Stimulated activated CD8-positive, alpha-beta memory T cell treated with anti-CD3 and anti-CD28 coated beads, Interleukin-7, amount 100 ng/mL, for 1 hour (primary cell): ENCODE results near the gene WFDC1.

Experiments used
- DNase-seq, 2 donors: peaks; one replicate each; pipeline ENCODE4 v3.0.0-alpha.2; 2020; ENCODE audit warnings: low read depth in 2 of 2

WFDC1 gene

DNA sequence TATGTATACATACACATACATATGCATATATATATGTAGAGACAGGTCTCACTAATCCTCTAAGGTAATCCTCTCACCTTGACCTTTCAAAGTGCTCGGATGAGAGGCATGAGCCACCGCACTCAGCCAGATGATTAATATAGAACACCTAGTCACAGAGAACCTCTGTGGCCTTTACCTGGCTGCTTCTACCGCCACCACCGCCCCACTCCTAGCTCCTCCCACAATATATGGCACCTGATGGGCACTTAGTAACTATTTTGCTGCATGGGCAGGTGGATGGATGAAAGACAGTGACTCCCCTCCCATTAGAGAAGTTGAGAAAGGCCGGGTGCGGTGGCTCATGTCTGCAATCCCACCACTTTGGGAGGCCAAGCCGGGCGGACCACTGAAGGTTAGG lies 57.0 kb downstream of the WFDC1 start:
- DNase-seq = no peak

DNA sequence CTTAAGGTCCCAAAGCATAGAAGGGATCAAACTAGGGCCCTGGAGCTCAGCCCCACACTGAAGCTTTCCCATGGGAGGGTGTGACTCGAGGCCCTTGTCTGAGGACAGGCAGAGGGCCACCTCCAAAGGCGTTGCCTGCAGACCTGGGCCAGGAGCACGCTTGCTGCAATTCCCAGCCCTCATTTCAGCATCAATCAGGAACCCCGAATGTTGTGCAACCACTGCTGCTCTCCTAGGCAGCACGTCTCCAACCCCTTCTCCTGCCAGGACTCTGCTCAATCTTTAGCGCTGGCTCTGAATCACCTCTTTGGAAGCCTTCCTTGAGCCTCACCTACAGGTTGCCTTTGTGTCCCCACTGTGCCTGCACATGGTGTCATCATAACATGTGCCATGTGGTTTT lies 59.6 kb downstream of the WFDC1 start:
- no peak for DNase-seq

DNA sequence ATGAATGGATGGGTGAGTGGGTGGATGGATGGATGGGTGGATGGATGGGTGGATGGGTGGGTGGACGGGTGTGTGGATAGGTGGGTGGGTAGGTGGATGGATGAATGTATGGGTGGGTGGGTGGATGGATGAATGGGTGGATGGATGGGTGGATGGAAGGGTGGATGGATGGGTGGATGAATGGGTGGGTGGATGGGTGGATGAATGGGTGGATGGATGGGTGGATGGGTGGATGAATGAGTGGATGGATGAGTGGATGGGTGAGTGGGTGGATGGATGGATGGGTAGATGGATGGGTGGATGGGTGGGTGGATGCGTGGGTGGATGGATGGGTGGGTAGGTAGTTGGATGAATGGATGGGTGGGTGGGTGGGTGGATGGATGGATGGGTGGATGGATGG lies 60.5 kb downstream of the WFDC1 start:
- DNase-seq = no peak

DNA sequence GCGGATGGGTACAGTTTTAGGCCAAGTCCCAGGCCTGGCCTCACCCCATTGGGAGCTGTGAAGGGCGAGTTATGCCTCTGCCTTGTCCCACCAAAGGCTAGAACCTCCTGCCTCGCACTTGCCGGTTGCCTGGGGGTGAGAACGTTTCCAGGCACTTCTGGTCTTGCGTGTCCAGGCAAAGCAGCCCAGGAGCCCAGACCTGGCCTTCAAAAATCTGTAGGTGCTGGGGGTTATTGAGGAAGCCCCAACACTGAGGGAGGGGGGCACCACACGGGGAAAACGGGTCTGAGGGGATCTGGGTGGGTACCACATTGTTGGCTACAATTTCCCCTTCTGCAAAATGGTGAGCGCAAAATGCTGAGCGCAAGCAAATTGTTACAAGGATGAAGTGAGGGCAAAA lies 61.5 kb downstream of the WFDC1 start:
- DNase-seq = no peak

DNA sequence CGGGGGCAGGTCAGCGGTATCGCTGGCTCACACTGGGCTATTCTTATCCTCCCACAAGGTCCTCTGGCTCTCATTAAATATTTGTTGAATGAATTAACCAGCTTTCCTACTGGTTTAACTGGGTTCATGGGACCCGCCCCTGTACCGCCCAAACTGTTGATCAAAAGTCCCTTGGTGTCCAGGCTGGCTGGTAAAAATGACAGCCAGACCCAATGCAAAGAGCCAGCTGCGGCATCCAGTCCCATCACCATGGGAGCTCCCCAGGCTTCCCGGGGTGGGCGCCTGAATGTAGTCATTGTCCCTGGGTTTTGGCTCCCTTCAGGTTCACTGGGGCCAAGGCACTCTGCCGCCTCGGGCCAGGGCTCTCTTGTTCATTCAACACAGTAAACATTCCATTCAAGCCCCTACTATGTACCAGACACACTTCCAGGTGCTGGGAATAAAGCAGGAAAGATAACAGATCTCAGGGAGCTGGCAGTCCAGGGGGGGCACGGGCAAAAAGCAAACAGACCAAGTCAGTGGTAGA lies 62.0 kb downstream of the WFDC1 start:
- no peak for DNase-seq

DNA sequence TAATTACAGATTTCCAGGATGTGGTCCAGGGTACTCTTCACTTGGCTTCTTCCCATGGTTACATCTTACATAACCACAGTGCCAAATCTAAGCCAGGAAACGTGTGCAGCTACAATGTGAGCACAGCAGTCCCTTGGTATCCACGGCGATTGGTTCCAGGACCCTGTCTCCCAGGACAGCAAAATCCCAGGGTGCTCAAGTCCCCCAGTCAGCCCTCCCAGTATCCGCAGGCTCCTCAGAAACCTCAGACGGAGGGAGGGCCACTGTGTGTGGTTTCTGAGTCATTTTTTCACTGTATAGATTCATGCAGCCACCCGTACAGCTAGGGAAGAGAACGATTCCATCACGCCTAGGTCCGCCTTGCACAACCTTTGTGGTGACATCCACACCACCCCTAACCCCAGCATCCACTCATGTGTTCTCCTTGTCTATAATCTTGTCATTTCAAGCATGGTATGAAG lies 62.5 kb downstream of the WFDC1 start:
- DNase-seq = no peak

DNA sequence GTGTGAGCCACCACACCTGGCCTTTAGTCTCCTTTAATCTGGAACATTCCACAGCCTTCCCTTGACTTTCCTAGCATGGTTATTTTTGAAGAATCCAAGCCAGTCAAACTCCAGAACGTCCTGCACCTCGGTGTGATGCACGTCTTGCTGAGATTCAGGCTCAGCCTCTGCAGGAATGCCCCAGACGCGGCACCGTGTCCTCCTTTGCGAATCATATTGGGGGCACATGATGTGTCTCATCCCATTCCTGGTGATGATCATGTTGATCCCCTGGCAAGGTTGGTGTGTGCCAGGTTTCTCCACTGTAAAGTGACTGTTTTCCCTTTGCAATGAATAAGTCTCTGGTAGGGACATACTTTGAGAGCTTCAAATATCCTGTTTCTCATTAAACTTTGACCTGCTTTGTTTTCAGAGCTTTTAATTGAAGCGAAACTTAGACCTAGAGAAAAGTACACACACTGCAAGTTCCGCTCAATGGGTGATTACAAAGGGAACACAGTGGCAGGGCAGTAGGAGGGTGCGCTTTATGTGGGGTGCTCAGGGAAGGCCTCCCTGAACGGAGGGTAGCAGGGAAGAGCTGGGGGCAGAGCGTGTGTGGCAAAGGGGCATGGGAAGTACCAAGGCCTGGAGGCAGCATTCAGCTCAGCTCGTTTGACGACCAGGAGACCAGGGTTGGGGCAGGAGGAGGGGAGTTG lies 64.1 kb downstream of the WFDC1 start:
- no peak for DNase-seq

DNA sequence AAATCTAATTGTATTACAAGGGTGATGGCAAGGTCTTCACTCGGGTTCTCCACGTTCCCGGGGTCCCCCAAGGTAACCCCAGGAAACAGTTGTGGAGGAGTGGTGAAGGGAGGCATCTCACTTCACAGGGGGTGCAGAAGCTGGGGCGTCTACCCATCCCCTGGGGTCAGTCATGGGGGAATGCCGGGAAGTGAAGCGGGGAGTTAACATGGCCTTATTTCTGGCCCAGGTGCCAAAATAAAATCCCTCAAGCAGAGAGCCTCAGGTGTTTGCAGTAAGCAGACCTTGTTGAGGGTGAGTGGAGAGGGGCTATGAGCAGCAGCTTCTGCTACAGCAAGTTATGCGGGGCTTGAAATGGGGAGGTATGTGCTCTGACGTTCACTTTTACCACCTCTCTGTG lies 64.6 kb downstream of the WFDC1 start:
- DNase-seq = no peak

DNA sequence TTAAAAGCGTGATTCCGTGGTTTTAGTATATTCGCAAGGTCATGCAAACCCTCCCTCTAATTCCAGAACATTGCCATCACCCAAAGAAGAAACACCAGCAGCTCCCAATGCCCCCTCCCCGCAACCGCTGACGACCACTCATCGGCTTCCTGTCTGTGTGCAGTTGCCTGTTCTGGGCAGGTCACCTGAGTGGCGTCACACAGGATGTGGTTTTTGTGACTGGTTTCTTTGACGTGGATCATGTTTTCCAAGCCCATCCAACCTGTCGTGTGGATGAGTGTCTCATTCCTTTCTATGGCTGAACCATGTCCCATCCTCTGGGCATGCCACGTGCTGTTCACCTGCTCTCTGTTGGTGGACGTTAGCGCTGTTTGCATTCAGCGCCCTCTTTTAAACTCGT lies 65.5 kb downstream of the WFDC1 start:
- no peak for DNase-seq

DNA sequence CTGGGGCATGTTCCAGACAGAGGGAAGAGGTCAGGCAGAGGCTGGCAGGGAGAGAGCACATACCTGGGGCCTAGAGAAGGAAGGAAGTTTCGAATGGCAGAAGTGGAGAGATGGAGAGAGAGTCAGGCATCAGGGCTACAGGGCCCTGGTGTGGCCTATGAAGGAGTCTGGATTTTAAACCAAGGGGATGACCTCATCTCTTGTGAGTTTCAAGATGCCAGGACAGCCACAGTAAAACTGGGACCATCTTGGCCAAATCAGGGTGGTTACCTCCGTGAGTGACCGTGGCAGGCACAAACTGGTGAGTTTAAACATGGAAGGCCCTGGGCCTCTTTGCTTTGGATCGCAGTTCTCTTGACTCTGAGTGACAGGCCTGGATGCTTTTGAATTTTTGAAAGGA lies 66.1 kb downstream of the WFDC1 start:
- DNase-seq = no peak

DNA sequence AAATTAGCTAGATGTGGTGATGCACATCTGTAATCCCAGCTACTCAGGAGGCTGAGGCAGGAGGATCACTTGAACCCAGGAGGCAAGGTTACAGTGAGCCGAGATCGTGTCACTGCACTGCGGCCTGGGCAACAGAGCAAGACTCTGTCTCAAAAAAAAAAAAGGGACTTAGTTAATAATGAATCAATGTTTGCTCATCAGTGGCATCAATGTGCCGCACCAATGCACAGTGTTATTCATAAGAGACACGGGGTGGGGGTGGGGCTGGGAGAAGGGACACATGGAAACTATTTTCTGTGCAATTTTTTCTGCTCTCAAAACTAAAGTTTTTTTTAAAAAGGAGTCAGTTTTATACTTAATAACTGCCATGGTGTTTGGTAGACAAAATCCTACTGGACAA lies 66.9 kb downstream of the WFDC1 start:
- DNase-seq = no peak

DNA sequence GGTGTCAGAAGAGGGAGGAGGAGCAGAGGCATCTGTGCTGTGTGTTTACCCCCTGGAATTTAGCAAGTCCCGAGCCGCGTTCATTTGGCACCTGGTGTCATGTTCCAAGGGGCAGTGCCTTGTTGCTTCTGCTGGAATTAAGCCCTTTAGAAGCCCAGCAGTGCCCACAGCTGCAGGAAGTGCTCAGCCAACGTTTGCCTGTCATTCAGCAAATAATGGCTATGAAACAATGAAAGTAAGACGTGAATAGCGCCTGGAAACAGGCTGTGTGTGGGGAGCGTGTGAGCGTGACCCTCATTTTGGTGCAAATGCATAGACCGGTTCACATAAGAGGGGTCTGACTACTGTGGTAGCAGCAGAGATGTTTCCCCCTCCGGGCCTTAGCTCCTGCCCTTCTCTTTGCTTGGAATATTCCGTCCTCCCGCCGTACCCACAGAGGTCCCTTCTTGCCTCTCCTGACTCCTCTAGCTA lies 67.8 kb downstream of the WFDC1 start:
- DNase-seq = no peak

DNA sequence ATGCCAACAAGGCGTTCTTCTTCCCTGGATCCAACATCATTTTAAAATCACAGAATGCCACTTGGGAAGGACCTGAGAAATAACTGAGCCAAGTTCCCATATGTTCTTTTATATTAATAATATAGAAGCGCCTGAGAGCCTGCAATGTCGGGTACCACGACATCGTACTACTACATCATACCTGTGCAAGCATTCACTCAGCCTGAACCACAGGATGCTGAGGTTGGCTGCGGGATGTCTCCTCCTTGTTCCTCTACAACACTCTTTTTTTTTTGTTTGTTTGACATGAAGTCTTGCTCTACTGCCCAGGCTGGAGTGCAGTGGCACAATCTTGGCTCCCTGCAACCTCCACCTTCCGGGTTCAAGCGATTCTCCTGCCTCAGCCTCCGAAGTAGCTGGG lies 71.5 kb downstream of the WFDC1 start:
- DNase-seq = no peak

DNA sequence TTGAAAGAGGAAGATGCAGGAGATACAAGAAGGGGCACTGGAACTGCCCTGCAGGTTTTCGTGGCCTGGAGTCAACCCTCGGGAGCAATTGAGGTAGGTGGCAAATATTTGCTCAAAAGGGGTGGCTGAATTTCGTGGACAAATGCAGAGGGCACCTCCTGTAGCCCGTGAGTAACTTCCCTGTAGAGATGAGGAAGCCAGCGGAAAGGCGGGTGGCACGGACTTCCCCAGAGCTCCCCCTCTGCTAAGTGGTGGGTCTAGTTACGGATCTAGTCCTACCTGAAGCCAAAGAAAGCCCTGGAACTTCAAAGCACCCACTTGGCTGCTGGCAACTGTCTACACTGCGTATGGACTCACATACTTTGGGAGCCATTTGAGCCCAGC lies 72.6 kb downstream of the WFDC1 start:
- DNase-seq = no peak

DNA sequence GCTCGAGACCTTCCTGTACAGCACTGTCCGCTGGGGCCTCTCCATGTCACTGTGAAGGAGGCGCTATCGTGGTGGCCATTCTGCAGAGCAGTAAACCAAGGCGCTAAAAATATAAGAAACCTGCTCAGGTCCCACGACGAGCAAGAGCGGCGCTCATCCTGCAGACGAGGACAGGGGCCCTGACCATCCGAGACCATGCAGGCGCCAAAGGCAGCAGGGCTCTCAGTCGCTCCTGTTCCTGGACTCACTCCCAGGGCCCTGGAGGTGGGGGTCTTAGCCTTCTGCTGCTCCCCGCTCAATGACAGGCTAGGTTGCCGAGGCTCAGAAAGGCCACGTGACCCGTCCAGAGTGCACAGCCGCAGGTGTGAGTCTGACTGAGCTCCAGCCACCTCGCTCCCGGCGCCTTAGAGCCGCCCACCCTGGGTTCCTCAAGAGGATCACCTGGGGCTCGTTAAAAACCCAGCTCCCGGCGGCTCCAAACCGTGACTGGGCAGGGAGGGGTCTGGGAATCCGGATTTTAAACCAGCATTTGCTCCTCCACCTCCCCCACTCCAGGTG lies 73.2 kb downstream of the WFDC1 start:
- DNase-seq = no peak

DNA sequence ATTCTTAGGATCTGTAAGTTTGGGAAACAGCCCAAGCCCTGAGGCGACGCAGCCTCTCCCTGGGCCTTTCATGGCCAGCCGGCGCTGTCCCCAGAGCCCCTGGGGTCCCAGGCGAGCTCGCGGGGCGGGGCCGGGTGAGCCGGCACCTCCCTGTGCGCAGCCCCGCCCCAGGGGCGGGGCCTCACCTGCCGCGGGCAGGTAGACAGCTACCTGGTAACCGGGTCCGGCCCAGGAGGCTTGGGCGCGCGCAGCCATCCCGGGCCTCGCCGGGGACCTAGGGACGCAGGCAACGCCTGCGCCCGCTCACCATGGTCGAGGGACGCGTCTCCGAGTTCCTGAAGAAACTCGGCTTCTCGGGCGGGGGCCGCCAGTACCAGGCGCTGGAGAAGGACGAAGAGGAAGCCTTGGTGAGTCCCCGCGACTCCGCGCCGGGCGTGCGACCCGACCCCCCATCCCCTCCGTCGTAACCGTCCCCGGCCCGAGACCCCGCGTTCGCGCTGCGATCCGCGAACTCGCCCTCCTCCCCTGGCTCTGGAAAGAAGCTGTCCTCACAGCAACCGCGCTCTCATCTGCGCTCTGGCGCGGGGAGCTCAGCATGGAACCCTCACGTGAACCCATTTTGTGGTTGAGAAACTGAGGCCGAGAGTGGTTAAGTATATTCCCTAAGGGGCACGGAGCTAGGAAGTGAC lies 73.8 kb downstream of the WFDC1 start, which contains the start of gene ATP2C2:
TSS of gene ATP2C2 (plus strand) at position 231 of the 689 bp plus-strand sequence. CDS start at position 309, 78 bp downstream.
- DNase-seq = no peak

DNA sequence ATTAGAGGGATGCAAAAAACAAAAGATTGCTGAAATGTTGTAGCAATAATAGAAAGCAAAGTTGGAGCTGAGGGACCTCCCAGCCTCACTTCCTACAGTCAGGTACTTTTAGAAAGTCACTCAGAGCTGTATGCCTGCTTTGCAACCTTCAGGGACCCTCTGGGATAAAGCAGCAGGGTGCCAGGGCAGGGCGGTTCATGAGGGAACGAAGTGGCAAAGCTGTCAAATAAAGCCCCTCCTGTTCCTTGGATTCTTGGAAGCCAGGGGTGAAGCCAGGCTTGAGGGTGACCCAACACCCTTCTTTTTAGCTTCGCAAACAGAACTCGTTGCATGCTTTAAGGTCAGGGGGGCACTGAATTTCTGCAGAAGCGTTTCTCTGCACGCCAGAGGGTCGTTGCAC lies 74.4 kb downstream of the WFDC1 start:
- DNase-seq = no peak

DNA sequence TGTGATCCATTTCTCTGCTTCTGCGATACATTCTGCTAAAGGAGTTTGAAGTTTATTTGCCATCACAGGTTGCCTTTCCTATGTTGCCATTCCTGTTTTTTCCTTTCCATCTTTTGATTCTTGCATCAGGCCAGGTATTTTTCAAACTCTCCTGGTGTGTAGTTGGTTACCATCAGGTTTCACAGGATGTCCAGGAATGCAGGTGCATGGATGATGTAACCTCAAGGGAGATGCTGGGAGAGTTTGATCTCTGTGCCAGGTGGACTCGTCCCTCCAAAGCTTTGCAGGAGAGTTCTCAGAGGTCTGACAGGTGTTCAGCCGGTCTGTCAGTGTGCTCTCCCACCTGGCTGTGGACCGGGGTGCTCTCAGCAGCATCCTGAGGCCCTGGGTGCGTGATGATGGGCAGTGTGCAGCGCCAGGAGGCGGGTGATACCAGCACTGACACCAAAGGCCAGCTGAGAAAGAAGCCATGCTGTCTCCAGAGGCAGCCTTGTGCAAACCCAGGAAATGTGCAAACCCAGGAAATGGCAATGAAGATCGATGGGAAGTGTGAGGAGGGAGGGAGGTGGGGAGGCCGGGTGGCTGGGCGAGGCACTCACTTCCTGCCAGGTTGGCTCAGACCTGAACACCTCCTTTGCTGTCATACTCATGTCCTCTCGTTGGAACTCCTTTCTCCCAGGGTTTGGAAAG lies 75.4 kb downstream of the WFDC1 start:
- no peak for DNase-seq

DNA sequence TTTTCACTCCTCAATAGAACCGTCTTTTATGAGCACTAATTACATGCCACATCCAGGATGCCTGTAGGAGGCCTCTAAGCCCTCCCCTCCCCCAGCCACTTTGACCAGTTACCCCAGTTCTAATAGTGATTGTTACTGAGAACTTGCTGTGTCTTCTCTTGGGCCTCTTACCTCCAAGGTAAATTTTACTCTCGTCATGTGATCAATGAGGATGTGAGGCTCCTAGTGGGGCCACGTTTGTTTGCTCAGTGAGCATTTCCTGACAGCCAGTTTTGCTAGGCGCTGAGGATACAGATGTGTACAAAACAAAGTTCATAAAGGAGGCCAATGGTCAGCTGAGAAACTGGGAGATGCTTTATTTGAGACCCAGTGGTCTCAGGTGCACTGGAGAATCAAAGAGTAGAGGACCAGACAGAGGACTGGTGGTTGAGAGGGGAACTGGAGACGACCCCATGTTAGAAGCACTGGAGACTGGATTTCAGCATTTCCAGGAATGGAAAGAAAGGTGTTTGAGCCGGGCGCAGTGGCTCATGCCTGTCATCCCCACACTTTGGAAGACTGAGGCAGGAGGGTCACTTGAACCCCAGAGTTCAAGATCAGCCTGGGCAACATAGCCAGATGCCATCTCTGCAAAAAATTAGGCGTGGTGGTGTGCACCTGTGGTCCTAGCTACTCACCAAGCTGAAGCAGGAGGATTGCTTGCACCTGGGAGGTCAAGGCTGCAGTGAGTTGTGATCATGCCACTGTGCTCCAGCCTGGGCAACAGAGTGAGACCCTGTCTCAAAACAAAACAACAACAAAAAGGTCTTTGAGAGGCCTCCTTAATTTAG lies 76.3 kb downstream of the WFDC1 start:
- no peak for DNase-seq

DNA sequence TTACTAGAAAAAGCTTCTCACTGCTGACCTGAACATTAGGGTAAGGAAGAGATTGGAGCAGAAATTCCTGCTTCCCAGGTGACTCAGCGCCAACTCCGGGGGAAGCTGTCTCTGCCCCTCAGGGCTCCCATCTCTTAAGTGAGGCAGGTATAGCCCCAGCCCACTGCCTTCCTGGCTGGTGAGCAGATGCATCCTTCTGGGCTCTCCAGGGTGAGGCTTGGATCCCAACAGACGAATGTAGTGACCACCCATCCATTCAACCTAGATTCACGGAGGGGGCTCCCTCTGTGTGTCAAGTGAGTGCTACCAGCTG lies 76.8 kb downstream of the WFDC1 start:
- no peak for DNase-seq

DNA sequence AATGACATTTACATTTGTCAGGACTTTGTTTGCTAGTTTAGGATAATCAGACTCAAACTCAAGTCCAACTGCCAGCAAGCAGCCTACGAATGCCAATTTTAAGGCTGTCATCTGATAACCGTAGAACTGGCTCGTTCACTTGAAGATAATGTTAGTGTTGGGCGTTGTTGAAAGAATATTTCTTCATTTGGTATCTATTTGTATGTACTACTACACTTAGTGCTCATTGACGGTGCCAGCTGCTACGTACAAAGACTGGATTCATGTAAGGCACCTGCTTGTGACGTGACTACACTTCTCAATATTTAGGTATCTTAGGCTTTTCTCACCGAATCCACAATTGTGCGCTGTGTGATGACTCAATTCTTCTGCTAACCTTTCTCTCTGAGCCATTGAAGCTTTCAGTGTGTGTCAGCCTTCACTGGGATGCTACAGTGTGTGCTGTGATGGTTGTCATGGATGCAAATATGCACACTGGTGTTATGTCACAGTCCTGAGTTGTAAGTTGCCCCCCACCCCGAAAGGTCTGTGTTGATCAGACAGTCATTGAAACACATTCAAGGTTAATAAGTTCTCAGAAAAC lies 79.3 kb downstream of the WFDC1 start:
- DNase-seq = no peak
